Activated CD4-positive, alpha-beta T cell treated with anti-CD3 and anti-CD28 coated beads, Interleukin-2, amount 50 U/mL, for 24 hours (primary cell): Measurements from ENCODE around the gene TUSC2.

Experiments
- DNase-seq, 2 donors: peaks; one replicate each; pipeline ENCODE4 v3.0.0-alpha.2; 2020; ENCODE audit warnings: low read depth in 1 of 2, low spot score in 1 of 2

Gene TUSC2

DNA sequence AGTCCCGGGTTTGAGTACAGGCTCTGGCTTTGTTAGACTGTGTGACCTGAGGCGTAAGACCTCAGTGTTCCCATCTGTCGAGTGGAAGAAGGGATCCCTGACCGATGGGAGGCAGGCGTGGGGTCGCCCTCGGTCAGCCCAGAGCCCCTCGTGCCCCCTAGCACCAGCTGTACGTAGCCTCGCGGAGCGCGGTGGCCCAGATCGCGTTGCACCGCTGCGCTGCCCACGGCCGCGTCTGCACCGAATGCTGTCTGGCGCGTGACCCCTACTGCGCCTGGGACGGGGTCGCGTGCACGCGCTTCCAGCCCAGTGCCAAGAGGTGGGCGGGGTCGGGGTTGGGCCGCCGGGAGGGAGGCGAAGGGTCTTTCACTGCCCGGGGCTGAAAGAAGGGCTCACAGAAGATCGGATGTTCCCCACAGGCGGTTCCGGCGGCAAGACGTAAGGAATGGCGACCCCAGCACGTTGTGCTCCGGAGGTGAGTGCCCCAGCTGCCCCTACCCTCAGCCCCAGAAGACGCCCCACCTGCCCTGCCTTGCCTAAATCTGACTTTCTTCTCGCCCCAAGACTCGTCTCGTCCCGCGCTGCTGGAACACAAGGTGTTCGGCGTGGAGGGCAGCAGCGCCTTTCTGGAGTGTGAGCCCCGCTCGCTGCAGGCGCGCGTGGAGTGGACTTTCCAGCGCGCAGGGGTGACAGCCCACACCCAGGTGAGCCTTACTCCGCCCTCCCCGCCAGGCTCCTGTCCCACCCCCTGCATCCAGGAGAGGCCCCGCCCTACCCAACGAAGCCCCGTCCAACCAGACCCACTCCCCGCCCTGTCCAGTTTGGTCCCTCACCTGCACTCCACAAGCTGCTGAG is 52.7 kb downstream of the TUSC2 start:
- no peak for DNase-seq
